ENCODE measurements around the gene NACAD.

Gene NACAD

GRCh38 chr7:45073031-45073785 lies 15.6 kb downstream of the NACAD start:
- no peak for DNase-seq

DNA sequence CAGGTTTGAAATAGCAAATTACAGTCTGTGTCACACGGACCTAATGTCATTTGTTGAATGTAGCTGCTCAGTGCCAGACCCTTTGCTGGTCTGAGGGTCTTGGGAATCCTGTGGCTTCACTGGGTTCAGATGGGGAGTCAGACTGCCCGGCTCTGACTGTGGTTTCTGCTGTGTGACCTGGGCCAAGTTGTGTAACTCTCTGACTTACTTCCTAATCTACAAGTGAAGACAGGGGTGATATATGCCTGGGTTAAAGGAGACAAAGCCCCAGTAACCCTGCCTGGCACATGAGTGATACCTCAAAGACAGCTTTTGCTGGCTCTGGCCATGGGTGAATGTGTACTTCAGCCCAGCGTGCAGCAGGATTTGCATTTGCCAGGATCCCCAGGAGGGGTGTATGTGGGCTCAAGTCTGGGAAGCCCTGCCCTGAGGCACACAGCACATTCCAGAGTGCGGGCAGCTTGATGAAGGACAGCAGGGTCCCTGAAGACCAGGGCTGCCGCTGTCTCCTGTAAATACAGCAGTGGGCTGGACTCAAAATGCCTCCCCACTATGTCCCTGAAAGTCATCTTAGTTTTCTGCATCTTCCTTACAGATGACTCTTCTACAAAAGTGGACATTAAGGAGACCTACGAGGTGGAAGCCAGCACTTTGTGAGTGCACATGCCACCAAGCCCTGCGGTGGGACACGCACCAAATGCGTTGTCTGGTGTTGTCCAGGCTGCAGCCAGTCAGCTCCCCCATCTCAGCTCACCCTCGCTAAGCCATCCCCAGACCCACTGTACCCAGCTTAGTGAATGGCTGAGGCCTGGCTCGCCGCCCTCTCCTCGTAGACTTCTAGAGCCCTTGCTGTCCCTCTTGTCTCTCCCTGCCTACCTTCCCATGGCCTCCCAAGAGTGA lies 16.4 kb downstream of the NACAD start:
- no peak for DNase-seq

- DNase-seq, result no peak
Observed at GRCh38 chr7:45071528-45071927, 17.2 kb downstream of the NACAD start.

- DNase-seq, result no peak
Observed at GRCh38 chr7:45070254-45070642, 18.5 kb downstream of the NACAD start.

- no peak for DNase-seq
Observed at GRCh38 chr7:45069444-45070253, 19.1 kb downstream of the NACAD start.

DNA sequence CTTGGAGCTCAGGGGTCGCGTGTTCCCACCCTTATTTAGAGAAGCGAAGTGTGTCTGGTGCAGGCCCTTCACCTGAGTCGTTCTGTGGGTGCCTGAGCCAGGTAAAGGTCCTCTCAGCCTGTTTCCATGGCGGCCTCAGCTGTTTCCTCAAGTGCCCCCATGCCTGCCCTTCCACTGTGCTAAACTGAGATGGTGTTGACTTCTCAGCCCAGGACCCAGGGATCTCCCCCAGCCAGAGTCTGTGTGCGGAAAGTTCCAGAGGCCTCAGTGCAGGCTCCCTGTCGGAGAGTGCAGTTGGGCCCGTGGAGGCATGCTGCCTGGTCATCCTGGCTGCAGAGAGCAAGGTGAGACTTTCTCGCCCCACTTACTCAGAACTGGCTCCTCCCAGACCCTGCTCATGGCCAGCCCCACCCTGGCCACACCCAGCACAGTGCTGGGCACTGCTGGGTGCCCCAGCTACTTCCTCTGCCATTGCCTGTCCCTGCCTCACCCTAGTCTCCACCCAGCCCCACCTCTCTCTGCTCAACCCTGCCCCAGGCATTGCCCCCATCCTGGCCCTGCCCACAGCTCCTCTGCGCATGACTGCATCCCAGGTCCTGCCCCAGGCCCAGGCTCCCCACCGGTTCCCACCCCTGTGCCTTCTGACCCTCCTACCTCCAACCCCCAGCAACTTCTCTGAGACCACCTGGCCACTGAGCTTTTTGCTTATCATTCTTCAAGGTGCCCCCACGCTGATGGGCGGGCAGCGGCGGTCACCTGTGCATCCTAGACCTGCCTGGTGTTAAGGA lies 20.3 kb downstream of the NACAD start:
- no peak for DNase-seq

- DNase-seq, result no peak
Observed at GRCh38 chr7:45067582-45067981, 21.2 kb downstream of the NACAD start.

DNA sequence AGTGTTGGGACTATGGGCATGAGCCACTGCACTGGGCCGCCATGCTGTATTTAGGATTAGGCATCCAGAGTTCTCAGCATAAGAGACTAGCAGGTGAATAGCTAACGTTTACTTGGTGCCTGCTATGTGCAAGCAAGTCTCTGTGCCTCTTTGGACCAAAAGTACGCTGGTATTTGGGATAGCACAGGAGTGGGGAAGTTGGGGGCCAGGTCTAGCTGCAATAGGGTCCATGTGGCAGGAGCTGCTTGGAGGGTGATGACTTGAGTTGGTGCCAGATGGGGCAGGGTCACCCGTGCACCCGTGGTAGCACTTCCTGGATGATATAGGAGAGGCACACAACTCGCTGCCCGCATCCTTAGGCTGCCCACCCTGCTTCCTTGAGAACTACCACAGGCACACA lies 22.4 kb downstream of the NACAD start:
- DNase-seq, result no peak

- DNase-seq, result no peak
Observed at GRCh38 chr7:45065031-45065995, 23.5 kb downstream of the NACAD start.

GRCh38 chr7:45064047-45064725 lies 24.6 kb downstream of the NACAD start:
- no peak for DNase-seq

DNA sequence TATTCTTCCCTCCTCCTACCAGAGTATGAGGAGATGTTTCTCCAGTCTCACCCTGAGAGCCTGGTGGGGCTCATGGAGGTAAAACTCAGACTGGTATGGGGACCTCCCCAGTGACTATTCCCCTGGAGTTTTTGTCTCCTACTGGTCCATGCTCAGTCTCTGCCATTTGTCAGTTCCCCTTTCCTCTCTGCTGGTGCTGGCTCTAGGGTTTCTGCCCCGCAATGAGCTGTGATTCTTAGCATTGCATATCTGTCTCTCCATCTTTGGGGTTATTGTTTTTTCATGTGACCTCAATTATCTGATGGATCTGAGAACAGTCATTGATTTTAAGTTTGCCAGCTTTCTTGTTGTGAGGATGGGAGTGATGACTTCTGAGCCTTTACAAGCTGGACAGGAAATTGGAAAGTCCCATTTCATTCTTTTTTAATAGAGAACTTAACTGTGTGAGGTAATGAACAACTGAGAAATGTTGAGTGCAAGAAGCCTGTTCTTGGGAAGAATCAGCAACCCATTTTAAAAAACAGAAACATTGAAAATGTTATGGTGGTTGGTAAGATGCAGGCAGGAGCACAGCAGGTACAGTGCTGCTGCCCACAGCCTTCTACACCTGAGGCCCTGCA lies 26.9 kb downstream of the NACAD start:
- no peak for DNase-seq

DNA sequence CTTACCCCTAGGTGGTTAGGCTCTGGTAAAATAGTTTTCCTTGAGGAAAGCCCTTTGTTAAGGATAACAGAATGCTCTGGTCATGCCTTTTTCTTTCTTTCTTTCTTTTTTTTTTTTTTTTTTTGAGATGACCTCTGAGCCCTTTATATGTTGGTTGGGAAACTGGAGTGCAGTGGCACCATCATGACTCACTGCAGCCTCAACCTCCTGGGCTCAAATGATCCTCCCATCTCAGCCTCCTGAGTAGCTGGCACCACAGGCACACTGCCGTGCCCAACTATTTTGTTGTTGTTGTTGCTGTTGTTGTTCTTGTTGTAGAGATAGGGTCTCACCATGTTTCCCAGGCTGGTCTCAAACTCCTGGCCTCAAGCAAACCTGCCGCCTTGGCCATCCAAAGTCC lies 27.4 kb downstream of the NACAD start:
- DNase-seq, result no peak

GRCh38 chr7:45060295-45060694 lies 28.5 kb downstream of the NACAD start:
- no peak for DNase-seq

GRCh38 chr7:45057878-45058277 lies 30.9 kb downstream of the NACAD start:
- no peak for DNase-seq

GRCh38 chr7:45055594-45056219 lies 33.1 kb downstream of the NACAD start:
- DNase-seq, result no peak

GRCh38 chr7:45055016-45055415 lies 33.8 kb downstream of the NACAD start:
- no peak for DNase-seq

GRCh38 chr7:45054442-45054841 lies 34.3 kb downstream of the NACAD start:
- no peak for DNase-seq

- DNase-seq, result no peak
Observed at GRCh38 chr7:45053941-45054340, 34.8 kb downstream of the NACAD start.

GRCh38 chr7:45053401-45053800 lies 35.4 kb downstream of the NACAD start:
- no peak for DNase-seq

- DNase-seq, result peak; percentile 25
Observed at GRCh38 chr7:45052011-45052410, 36.8 kb downstream of the NACAD start.
